ENCODE data around the gene PRRT4. TPM values are rescaled to one million over a fixed set of nuclear protein-coding genes. Genes with fewer than 3 reads are reported as not detected.
A peak's percentile ranks its signal among the peaks of the same experiment; 100 is the strongest.

Gene PRRT4
- total RNA-seq: 1 to 10 TPM in 1 of 4 donors, under 1 TPM in 3; 0.34 to 1.0 (median 0.69) TPM
- 1.1 TPM for polyA plus RNA-seq
- long read RNA-seq, donor 1: 0 reads
- long read RNA-seq, donor 2: 0 reads
- long read RNA-seq, donor 3: 0 reads
- long read RNA-seq, donor 4, partial matches to known transcripts: 0 of 1 reads
- long read RNA-seq, donor 4, other reads (novel, unspliced or antisense): 1 of 1 reads

DNA sequence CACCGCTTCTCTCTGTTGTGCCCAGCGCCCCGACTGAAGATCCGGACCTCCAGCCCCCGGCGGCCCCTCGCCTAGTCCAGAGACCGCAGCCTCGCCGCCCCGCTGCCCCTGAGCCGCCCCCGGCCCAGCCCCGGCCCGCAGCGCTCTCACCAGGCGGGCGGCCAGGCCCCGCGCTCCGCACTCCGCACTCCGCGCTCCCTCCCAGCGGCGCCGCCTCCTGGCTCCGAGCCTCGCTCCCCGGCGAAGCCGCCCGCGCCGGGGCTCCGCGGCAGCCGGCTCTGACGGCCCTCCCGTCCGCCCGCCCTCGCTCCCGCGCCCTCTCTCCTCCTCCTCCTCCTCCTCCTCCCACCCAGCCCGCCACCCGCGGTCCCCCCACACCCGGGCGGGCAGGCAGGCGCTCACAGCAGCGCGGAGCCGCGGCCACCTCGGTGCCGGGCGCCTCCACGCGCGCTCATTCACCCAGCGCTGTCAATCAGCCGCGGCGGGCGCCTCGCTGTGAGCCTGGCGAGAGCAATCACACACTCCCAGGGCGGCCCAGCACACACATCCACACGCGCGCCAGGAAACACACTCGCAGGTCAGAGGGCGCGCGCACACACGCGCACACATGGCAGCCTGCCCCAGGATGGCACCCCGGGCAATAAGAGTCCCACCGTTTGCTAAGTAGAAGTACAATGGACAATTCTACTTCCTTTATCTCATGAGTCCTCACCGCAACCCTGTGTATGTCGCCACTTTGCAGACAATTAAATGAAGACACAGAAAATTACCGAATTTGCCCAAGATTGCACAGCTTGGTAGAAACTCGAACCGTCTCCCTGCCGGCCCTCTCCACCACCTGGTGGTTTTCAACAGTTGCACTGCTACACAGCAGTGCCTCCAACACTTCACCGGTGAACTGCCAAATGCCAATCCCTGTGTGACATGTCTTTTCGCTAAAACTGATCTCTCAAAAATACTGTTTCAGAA lies at the start of gene PRRT4:
Gene PRRT4, minus strand, starts transcription at position 280 of the 969 bp plus-strand sequence.
- intact Hi-C loops (cut with DNase I): no loop called here
- Histone ChIP-seq H3K4me1 (ENCODE audit: control insufficient read depth, insufficient read depth, low read length) (no peaks in the 10 kb centered on the region), H3K27ac (ENCODE audit: low read length) (no peak within 1 kb of the TSS), H3K9me3 (ENCODE audit: control insufficient read depth, low read length) (no peaks in the 10 kb centered on the region), H3K27me3 (ENCODE audit: control insufficient read depth, insufficient read depth) (no peaks in the 10 kb centered on the region), H3K4me3 (ENCODE audit: low read length) (peak within 1 kb of the TSS; percentile 51)
- under 1% methylated on average over 88 of the region's 88 CpGs for WGBS
- ATAC-seq (peak; percentile 77 to 80), DNase-seq (peak; percentile 49 to 84 (median 82))

DNA sequence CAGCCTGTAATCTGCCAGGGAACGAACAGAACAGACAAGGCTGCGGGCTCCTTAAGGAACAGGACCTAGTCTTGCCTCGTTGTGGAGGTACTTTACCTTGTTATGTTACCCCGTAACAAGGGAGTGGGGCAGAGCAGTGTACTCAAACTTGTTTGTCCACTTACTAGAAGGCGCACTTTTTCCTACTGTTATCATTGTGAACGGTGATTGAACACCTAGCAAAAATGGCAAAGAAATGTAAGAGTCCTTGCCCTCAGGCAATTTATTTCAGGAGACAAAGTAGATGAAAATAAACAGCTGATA lies 48.9 kb upstream of the PRRT4 start:
- intact Hi-C loops (cut with DNase I): no loop called here
- no peak for DNase-seq
- peak overlapping the region; percentile 84 for H3K27ac ChIP-seq (ENCODE audit: low read length)
- ATAC-seq: no peak
- H3K9me3 ChIP-seq (ENCODE audit: control insufficient read depth, low read length): no peaks in the 10 kb centered on the region
- no peaks in the 10 kb centered on the region for H3K27me3 ChIP-seq (ENCODE audit: control insufficient read depth, insufficient read depth)
- 2% methylated on average over 6 of the region's 6 CpGs for WGBS
- H3K4me1 ChIP-seq (ENCODE audit: control insufficient read depth, insufficient read depth, low read length): peaks cover 3% of the 10 kb centered on the region
- H3K4me3 ChIP-seq (ENCODE audit: low read length): peak overlapping the region; percentile 68

- intact Hi-C loops (cut with DNase I): loop anchor here in 1 of 4 donors (10.0 kb wide), 1 partner anchor 55 kb away; no protein-coding TSS in a partner anchor
- DNase-seq (peak; percentile 90 to 97 (median 97)), ATAC-seq (peak; percentile 94)
- H3K9me3 ChIP-seq (ENCODE audit: control insufficient read depth, low read length): no peaks in the 10 kb centered on the region
- peak within 1 kb of the TSS; percentile 68 for H3K4me3 ChIP-seq (ENCODE audit: low read length)
- no peaks in the 10 kb centered on the region for H3K27me3 ChIP-seq (ENCODE audit: control insufficient read depth, insufficient read depth)
- H3K27ac ChIP-seq (ENCODE audit: low read length): peak within 1 kb of the TSS; percentile 84
- WGBS: under 1% methylated on average over 87 of the region's 87 CpGs
- peaks cover 5% of the 10 kb centered on the region for H3K4me1 ChIP-seq (ENCODE audit: control insufficient read depth, insufficient read depth, low read length)
Measured at GRCh38 chr7:128409596-128410450, 48.3 kb upstream of the PRRT4 start, which contains the start of gene IMPDH1. TSS of gene IMPDH1 (minus strand) at chr7:128409982. CDS start at chr7:128409901, 81 bp downstream.

- intact Hi-C loops (cut with DNase I): loop anchor here in 1 of 4 donors (10.0 kb wide), 1 partner anchor 56 kb away; no protein-coding TSS in a partner anchor
- H3K4me1 ChIP-seq (ENCODE audit: control insufficient read depth, insufficient read depth, low read length): peaks cover 9% of the 10 kb centered on the region
- ATAC-seq (no peak), DNase-seq (peak in 1 of 3 donors; percentile 66)
- H3K4me3 ChIP-seq (ENCODE audit: low read length): peak overlapping the region; percentile 68
- H3K27ac ChIP-seq (ENCODE audit: low read length): peak overlapping the region; percentile 34
- WGBS: 36% methylated on average over 25 of the region's 25 CpGs
- H3K9me3 ChIP-seq (ENCODE audit: control insufficient read depth, low read length): no peaks in the 10 kb centered on the region
- H3K27me3 ChIP-seq (ENCODE audit: control insufficient read depth, insufficient read depth): no peaks in the 10 kb centered on the region
Measured at GRCh38 chr7:128408709-128409595, 47.5 kb upstream of the PRRT4 start.

DNA sequence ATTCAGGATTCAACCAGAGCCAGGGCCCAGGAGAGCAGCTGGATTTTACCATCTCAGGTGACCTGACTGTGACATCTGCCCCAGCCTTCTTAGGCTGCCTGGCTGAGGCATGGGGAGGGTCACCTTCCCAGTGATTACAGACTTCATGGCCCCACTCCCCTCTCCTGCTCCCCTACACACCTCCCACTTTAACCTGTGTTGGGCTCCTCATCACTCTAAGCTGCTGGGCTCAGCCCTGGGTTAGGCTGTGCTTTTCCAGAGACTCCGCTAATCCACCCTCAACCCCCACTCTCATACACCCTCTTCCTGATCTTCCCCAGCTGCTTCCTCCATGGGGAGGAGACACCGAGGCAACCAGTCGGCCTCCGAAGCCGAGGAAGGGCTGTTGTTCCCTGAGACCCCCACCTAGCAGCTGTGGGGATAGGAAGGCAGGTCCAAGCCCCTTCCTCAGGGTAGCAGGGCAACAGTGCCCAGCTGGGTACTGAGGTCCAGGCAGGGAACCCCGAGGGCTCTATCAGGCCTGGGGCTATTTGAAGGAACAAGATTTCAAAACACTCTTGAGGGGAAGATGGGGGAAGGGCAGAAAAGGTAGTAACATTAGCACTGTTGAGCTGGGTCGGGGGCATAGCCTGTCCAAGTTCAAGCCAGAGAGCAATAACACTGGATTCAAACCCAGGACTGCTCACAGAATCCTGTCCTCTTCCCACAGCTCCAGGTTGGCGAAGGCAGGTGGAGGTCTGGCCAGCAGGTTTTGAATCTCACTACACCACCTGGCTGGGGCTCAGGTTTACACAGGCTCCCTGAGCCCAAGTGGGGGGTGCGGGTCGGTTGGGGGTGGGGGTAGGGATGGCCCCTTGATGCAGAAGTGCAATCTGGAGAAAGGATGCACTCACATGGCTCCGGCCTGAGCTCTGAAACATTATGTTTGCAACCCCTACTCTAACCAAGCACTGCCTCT lies 46.5 kb upstream of the PRRT4 start:
- Histone ChIP-seq H3K4me3 (ENCODE audit: low read length) (no peak overlapping the region), H3K4me1 (ENCODE audit: control insufficient read depth, insufficient read depth, low read length) (peaks cover 9% of the 10 kb centered on the region), H3K27ac (ENCODE audit: low read length) (no peak overlapping the region), H3K9me3 (ENCODE audit: control insufficient read depth, low read length) (no peaks in the 10 kb centered on the region), H3K27me3 (ENCODE audit: control insufficient read depth, insufficient read depth) (no peaks in the 10 kb centered on the region)
- ATAC-seq (no peak), DNase-seq (no peak)
- intact Hi-C loops (cut with DNase I): loop anchor here in 1 of 4 donors (10.0 kb wide), 1 partner anchor 57 kb away; no protein-coding TSS in a partner anchor
- 55% methylated on average over 11 of the region's 11 CpGs for WGBS

DNA sequence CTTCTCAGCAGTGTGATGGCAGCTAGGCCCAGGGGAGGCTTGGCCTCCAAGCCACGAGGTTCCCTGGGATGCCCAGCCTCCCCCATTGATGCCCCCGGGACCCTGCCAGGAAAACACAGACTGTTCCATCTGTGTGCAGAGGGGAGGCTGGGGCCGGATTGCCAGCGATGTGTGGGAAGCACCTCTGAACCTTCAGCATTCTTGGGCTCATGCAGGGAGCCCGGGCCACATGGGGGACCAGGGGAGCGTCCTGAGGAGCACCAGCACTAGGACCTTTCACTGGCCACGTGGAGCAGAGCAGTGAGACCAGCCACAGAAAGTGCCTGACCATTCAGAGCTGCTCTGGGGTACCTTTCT lies 45.7 kb upstream of the PRRT4 start:
- peaks cover 9% of the 10 kb centered on the region for H3K4me1 ChIP-seq (ENCODE audit: control insufficient read depth, insufficient read depth, low read length)
- DNase-seq (no peak), ATAC-seq (no peak)
- no peaks in the 10 kb centered on the region for H3K9me3 ChIP-seq (ENCODE audit: control insufficient read depth, low read length)
- intact Hi-C loops (cut with DNase I): loop anchor here in 1 of 4 donors (10.0 kb wide), 1 partner anchor 58 kb away; no protein-coding TSS in a partner anchor
- 80% methylated on average over 7 of the region's 7 CpGs for WGBS
- H3K27me3 ChIP-seq (ENCODE audit: control insufficient read depth, insufficient read depth): no peaks in the 10 kb centered on the region
- no peak overlapping the region for H3K4me3 ChIP-seq (ENCODE audit: low read length)
- no peak overlapping the region for H3K27ac ChIP-seq (ENCODE audit: low read length)

DNA sequence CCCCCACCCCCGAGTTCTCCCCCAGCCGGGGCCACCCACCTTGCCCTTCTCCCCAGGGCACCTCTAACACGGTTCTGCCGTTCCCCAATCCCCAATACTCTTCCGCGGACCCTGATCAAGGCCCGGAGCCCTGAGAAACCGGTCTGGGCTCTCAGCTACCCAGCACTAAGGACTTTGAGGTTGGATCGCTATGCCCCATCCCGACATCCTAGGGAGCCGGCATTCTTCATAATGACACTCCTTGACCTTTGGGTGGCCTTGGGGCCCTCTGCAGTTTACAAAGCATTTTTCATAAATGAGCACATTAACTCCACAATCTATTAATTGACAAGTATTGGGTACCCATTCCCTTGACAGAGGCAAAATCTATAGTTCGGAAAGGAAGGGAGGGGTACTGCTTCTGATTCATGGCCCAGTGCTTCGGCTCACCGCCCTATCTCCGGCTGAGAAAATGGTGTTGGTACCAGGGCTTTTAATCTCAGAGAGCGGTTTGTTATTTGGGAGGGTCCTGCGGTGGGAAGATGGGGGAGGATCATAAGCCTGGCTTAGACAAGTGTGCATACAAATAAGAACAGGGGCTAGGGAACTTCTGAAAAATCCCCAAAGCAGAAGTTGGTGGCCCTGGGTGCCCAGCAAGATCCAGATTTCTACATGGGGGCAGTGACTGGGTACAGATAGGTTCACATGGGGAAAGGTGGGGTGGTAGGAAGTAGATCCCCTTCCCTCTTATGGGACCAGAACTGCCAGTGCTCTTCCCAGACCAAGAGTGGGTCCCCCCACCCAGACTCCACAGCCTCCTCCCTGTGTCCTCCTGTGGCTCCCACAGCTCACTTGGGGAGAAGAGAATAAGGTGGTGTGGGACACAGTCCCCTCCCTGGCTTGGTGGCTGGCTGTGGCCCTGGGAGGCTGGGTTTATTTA lies 45.1 kb upstream of the PRRT4 start:
- intact Hi-C loops (cut with DNase I): loop anchor here in 1 of 4 donors (10.0 kb wide), 1 partner anchor 58 kb away; no protein-coding TSS in a partner anchor
- peaks cover 9% of the 10 kb centered on the region for H3K4me1 ChIP-seq (ENCODE audit: control insufficient read depth, insufficient read depth, low read length)
- ATAC-seq (no peak), DNase-seq (no peak)
- WGBS: 52% methylated on average over 17 of the region's 17 CpGs
- no peaks in the 10 kb centered on the region for H3K9me3 ChIP-seq (ENCODE audit: control insufficient read depth, low read length)
- H3K4me3 ChIP-seq (ENCODE audit: low read length): peak overlapping the region; percentile 85
- no peaks in the 10 kb centered on the region for H3K27me3 ChIP-seq (ENCODE audit: control insufficient read depth, insufficient read depth)
- H3K27ac ChIP-seq (ENCODE audit: low read length): no peak overlapping the region

DNA sequence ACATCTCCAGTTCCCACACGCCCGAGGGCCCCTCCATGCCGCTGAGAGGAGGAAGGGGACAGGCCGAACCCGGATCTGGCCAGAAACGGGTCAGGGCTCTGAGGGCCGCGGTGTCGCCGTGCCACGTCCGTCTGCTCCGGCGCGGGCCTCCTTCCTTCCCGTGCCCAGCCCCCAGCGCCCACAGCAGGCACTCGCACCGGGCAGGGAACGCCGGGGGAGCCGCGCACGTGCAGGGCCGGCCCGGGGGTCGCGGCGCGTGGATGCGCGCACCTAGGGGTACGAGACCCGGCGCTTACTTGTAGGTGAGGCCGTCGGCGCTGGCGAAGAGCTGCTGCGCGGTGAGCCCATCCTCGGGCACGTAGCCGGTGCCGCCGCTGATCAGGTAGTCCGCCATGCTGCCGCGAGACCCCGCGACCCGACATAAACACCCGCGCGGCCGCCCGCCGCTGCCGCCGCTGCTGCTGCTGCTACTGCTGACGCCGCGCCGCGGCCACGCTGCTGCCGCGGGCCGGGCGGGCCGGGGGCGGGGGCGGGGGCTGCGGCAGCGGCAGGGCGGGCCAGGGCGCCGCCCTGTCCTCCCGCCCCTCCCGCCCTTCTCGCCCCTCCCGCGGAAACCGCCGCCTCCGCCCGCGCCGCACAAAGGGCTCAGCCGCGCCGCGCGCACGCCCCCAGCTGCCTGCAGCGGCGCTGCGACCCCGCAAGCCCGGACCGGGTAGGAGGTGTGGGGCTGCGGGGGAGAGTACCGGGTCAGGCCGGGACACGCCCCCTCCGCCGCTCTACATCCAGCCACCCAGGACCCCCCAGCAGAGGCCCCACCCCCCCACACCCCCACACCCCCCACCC lies 44.2 kb upstream of the PRRT4 start:
- no peak overlapping the region for H3K27ac ChIP-seq (ENCODE audit: low read length)
- H3K9me3 ChIP-seq (ENCODE audit: control insufficient read depth, low read length): no peaks in the 10 kb centered on the region
- ATAC-seq: peak in 1 of 2 donors; percentile 1
- under 1% methylated on average over 107 of the region's 107 CpGs for WGBS
- H3K27me3 ChIP-seq (ENCODE audit: control insufficient read depth, insufficient read depth): no peaks in the 10 kb centered on the region
- H3K4me3 ChIP-seq (ENCODE audit: low read length): peak overlapping the region; percentile 85
- H3K4me1 ChIP-seq (ENCODE audit: control insufficient read depth, insufficient read depth, low read length): peaks cover 9% of the 10 kb centered on the region
- peak; percentile 65 to 86 (median 83) for DNase-seq
- intact Hi-C loops (cut with DNase I): loop anchor here in 1 of 4 donors (10.0 kb wide), 1 partner anchor 59 kb away; no protein-coding TSS in a partner anchor

All from right cardiac atrium (tissue), 5 donors.